GM12801 (cell line): ENCODE results near the gene SMIM38.

Source experiments
- CTCF ChIP-seq: IDR thresholded peaks from one replicate; pipeline ENCODE4 v1.5.1; 2011; ENCODE audit warnings: control low read depth; ENCODE audit not compliant: insufficient read length; ENCODE audit errors: extremely low read depth

SMIM38 gene

GRCh38 chr11:69201066-69201365 is 45.3 kb downstream of the SMIM38 start:
- TF ChIP-seq CTCF, result no peak

DNA sequence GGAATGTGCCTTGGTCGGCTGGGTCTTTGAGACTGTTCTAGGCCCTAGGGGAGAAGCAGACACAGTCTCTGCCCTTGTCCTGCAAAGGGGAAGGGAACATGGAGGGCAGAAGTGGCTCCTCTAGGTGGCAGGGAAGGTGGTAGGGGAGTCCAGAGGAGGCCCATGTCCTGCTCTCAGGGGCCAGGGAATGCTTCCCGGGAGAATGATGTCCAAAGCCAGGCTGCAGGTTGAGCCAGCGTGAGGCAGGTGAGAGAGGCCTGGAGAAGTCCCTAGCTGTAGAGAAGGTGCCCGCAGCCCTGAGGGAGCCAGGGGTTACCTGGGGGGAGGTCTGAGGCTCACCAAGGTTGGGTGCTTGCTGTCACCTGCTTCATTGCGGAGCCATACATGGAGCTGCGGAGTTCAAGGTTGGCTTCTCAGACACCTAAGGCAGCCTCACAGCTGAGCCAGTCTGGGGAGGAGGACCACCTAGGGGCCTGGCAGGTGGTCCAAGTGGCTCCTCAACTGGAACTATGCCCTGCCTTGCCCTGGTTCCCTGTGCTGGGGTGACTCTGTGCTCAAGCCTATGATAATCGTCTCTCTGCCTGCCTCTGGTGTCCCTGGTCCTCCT is 46.1 kb downstream of the SMIM38 start:
- TF ChIP-seq CTCF, result no peak

DNA sequence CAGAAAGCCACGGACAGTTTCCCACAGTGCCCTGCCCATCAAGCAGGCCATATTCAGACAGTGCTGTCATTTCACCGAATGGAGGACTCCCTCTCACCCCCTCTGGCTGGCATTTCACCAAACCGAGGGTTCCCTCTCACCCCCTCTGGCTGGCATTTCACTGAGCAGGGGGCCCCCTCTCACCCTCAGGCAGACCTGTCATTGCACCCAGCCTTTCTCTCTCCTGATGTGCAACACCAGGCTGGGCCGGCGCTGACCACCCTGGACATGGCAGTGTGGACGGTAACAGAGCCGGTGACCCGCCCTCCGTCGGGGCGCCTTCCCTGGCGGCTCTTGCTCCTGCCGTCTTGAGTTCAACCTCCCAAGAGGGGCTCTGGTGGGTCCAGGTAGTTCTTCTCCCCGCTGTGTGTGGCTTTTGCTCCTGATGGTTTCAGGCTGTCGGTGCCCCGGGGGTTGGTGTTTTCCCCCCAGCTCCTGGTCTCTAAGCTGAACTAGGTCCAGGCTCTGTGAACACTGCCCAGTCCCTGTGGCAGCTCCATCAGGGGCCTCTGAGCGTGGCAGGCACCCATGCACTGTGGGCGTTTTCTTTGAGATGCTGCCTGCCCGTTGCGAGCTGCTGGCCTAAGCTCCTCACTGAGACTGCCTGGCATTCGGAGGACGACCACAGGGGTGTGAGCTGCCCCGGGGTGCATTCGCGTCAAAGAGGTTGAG is 46.9 kb downstream of the SMIM38 start:
- no peak for TF ChIP-seq CTCF

GRCh38 chr11:69203381-69203780 is 47.6 kb downstream of the SMIM38 start:
- no peak for TF ChIP-seq CTCF

GRCh38 chr11:69203901-69204245 is 48.1 kb downstream of the SMIM38 start:
- TF ChIP-seq CTCF, result no peak

DNA sequence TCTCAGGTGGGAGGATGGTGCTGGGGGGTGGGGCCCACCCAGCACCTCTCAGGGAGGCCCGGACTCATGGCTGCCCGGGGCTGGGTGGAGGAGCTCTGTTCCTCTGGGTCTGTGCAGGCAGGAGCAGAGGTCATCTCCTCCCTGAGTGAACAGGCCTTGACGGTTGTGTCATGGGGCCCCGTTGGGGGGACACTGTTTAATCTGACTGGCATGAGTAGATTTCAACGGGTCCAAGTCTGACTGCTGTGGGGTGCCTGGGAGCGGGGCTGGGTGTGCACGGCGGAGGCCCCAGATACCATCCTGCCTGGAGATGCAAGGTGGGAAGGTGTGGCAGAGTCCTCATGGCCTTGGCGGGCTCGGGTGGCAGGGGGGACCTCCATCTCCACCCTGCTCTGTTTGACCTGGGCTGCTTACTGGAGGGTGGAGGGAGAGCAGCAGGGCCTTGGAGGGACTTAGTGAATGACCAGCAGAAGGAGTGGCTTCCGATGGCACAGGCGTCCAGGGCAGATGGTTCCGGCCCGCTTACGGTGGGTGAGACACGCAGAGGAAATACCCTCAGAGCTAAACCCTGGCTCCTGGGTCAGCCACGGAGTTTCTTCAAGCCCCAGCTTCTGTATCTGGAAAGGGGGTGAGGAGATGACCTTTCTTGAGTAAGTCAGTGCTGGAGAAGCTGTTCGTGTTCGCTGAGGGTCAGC is 48.7 kb downstream of the SMIM38 start:
- no peak for TF ChIP-seq CTCF

GRCh38 chr11:69204941-69205742 is 49.4 kb downstream of the SMIM38 start:
- no peak for TF ChIP-seq CTCF
